GM18517 (cell line): Measurements from ENCODE around the gene LGALS3.

Source experiments
- ATAC-seq: cut with Tn5 transposase; IDR thresholded peaks from one replicate; pipeline ENCODE4 v1.9.1; 2021; ENCODE audit warnings: mild to moderate bottlenecking, moderate library complexity; ENCODE audit not compliant: unreplicated experiment

LGALS3 gene

GRCh38 chr14:55111122-55111708 lies 17.8 kb upstream of the LGALS3 start:
- no peak for ATAC-seq

- ATAC-seq = no peak
Measured at GRCh38 chr14:55114720-55115119, 14.3 kb upstream of the LGALS3 start.

GRCh38 chr14:55115460-55115859 lies 13.6 kb upstream of the LGALS3 start:
- no peak for ATAC-seq

- no peak for ATAC-seq
Measured at GRCh38 chr14:55115861-55116245, 13.2 kb upstream of the LGALS3 start.

GRCh38 chr14:55116246-55117030 lies 12.6 kb upstream of the LGALS3 start:
- no peak for ATAC-seq

- ATAC-seq = no peak
Measured at GRCh38 chr14:55117803-55118441, 11.1 kb upstream of the LGALS3 start.

GRCh38 chr14:55118761-55119160 lies 10.3 kb upstream of the LGALS3 start:
- ATAC-seq = no peak

GRCh38 chr14:55120571-55121495 lies 8.2 kb upstream of the LGALS3 start:
- no peak for ATAC-seq

- ATAC-seq = no peak
Measured at GRCh38 chr14:55121628-55122439, 7.2 kb upstream of the LGALS3 start.

GRCh38 chr14:55122440-55122986 lies 6.5 kb upstream of the LGALS3 start:
- no peak for ATAC-seq

- ATAC-seq = no peak
Measured at GRCh38 chr14:55123101-55123500, 6.0 kb upstream of the LGALS3 start.

- no peak for ATAC-seq
Measured at GRCh38 chr14:55123852-55124639, 5.0 kb upstream of the LGALS3 start.

GRCh38 chr14:55124774-55125386 lies 4.2 kb upstream of the LGALS3 start:
- ATAC-seq = no peak

- no peak for ATAC-seq
Measured at GRCh38 chr14:55125403-55125802, 3.6 kb upstream of the LGALS3 start.

GRCh38 chr14:55126034-55126433 lies 3.0 kb upstream of the LGALS3 start:
- ATAC-seq = no peak

- no peak for ATAC-seq
Measured at GRCh38 chr14:55126932-55127459, 2.1 kb upstream of the LGALS3 start.

GRCh38 chr14:55127460-55127951 lies 1.5 kb upstream of the LGALS3 start:
- ATAC-seq = no peak

- ATAC-seq = no peak
Measured at GRCh38 chr14:55128386-55129085, 516 bp upstream of the LGALS3 start.
